ENCODE measurements around the gene SERPINA5.

- no peak for TF ChIP-seq POLR2A (IDR thresholded peaks at IDR 0.05)
- no peak for TF ChIP-seq CTCF (IDR thresholded peaks at IDR 0.05)
Measured at GRCh38 chr14:94559638-94560290, 21.5 kb upstream of the SERPINA5 start.

Data from testis (tissue), 2 donors.